Measurements from ENCODE around the gene ME2.

ME2 gene

DNA sequence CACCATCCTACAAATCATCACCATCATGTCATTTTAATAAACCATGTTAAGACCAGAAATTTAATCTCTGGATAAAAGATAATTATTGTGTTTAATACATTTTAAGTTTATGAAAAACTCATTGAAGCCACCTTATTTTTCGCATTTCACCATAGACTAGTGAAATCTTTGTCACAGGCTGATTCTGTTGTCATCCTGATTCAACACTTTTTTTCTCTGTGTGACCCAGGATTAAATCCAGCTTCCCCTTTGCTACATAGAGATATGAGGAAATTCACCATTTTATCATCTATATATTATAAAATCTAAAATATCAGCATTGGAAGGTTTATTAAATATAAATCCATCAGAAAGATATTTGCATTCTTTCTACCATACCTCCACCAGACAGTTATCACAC, 29.9 kb upstream of the ME2 start:
- no peak overlapping the region for H3K4me3 ChIP-seq (ENCODE audit: low read length)
- H3K9me3 ChIP-seq (ENCODE audit: insufficient read depth, low read length) = 0 out of 2 replicates have a peak, but pooled peaks cover 2% of the 10 kb centered on the region
- H3K27me3 ChIP-seq (ENCODE audit: low read depth, low read length) = peaks cover 9% of the 10 kb centered on the region
- TF ChIP-seq, protein P1, sequence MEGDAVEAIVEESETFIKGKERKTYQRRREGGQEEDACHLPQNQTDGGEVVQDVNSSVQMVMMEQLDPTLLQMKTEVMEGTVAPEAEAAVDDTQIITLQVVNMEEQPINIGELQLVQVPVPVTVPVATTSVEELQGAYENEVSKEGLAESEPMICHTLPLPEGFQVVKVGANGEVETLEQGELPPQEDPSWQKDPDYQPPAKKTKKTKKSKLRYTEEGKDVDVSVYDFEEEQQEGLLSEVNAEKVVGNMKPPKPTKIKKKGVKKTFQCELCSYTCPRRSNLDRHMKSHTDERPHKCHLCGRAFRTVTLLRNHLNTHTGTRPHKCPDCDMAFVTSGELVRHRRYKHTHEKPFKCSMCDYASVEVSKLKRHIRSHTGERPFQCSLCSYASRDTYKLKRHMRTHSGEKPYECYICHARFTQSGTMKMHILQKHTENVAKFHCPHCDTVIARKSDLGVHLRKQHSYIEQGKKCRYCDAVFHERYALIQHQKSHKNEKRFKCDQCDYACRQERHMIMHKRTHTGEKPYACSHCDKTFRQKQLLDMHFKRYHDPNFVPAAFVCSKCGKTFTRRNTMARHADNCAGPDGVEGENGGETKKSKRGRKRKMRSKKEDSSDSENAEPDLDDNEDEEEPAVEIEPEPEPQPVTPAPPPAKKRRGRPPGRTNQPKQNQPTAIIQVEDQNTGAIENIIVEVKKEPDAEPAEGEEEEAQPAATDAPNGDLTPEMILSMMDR (IDR thresholded peaks at IDR 0.05; ENCODE audit: low read depth, low read length) = no peak
- no peak for TF ChIP-seq EZH2phosphoT487 (IDR thresholded peaks at IDR 0.05; ENCODE audit: low read depth)
- H3K4me1 ChIP-seq (ENCODE audit: low read length) = no peaks in the 10 kb centered on the region
- no peak overlapping the region for H2AFZ ChIP-seq (ENCODE audit: low read depth, low read length)
- no peaks in the 10 kb centered on the region for H3K79me2 ChIP-seq (ENCODE audit: low read length)
- H3K9ac ChIP-seq (ENCODE audit: low read length) = no peak overlapping the region
- no peaks in the 10 kb centered on the region for H4K20me1 ChIP-seq (ENCODE audit: insufficient read depth, low read length)
- H3K36me3 ChIP-seq (replicated peaks; ENCODE audit: low read depth, low read length) = no peaks in the 10 kb centered on the region
- H3K27ac ChIP-seq (ENCODE audit: low read length) = no peak overlapping the region
- H3K4me2 ChIP-seq (ENCODE audit: low read length) = no peak overlapping the region

DNA sequence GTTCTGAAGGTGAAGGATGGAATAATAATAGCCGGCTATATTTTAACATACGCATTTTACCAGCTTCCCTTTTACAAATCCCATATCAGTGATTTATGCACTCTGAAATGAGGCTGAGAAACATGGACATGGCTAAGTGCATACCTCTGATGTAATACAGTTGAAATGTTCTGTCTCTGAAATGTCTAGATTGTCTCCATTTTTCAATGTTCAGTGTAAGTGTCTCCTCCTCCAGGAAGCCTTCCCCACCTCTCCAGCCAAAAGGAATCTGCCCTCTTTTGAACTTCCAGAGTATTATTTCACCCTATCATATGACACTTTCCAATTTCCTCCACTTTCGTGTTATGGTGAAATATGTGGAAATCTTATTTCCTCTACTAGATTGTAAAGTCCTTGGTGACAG, 29.5 kb upstream of the ME2 start:
- Histone ChIP-seq H3K9ac (ENCODE audit: low read length) (no peak overlapping the region), H3K4me3 (ENCODE audit: low read length) (no peak overlapping the region), H3K27ac (ENCODE audit: low read length) (no peak overlapping the region), H4K20me1 (ENCODE audit: insufficient read depth, low read length) (no peaks in the 10 kb centered on the region), H3K27me3 (ENCODE audit: low read depth, low read length) (peaks cover 13% of the 10 kb centered on the region), H3K79me2 (ENCODE audit: low read length) (no peaks in the 10 kb centered on the region), H2AFZ (ENCODE audit: low read depth, low read length) (no peak overlapping the region), H3K9me3 (ENCODE audit: insufficient read depth, low read length) (peaks cover 4% of the 10 kb centered on the region; the same call in 1 of the 2 replicates), H3K4me2 (ENCODE audit: low read length) (no peak overlapping the region), H3K36me3 (replicated peaks; ENCODE audit: low read depth, low read length) (no peaks in the 10 kb centered on the region), H3K4me1 (ENCODE audit: low read length) (no peaks in the 10 kb centered on the region; the same call in 1 of the 2 replicates)
- no peak for TF ChIP-seq EZH2phosphoT487 (IDR thresholded peaks at IDR 0.05; ENCODE audit: low read depth)
- TF ChIP-seq, protein P1 (IDR thresholded peaks at IDR 0.05; ENCODE audit: low read depth, low read length) = no peak

DNA sequence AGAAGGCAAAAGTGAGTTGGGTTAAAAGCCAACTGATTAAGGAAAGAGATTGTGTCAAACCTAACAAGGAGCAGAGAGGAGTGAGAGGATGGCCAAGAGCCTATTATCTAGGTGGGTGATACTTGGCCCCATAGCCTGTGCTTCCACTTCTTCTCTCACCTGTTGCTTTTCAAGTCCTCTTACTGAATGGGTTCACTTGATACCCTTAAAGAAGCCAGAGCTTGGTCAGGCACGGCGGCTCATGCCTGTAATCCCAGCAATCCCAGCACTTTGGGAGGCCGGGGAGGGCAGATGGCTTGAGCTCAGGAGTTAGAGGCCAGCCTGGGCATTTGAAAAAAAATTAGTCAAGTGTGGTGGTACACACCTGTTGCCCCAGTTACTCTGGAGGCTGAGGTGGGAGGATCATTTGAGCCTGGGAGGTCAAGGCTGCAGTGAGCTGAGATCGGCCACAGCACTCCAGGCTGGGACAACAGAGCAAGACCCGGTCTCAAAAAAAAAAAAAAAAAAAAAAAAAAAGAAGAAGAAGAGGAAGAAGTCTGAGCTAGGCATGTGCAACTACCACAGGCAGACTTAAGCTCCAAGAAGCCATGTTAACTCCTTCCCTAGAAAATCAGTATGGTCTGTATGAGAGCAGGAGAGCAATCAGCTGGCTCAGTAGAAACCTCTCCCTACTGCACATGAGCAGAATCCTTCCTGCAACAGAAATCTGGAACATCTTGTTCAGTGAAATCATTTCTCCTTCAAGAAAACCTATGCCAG, 28.4 kb upstream of the ME2 start:
- no peaks in the 10 kb centered on the region for H3K79me2 ChIP-seq (ENCODE audit: low read length)
- H3K36me3 ChIP-seq (replicated peaks; ENCODE audit: low read depth, low read length) = no peaks in the 10 kb centered on the region
- H3K4me2 ChIP-seq (ENCODE audit: low read length) = no peak overlapping the region
- H3K9me3 ChIP-seq (ENCODE audit: insufficient read depth, low read length) = peaks cover 7% of the 10 kb centered on the region; the same call in 1 of the 2 replicates
- H3K4me1 ChIP-seq (ENCODE audit: low read length) = peaks cover 5% of the 10 kb centered on the region
- H3K27ac ChIP-seq (ENCODE audit: low read length) = no peak overlapping the region
- H2AFZ ChIP-seq (ENCODE audit: low read depth, low read length) = no peak overlapping the region
- no peak overlapping the region for H3K9ac ChIP-seq (ENCODE audit: low read length)
- no peaks in the 10 kb centered on the region for H4K20me1 ChIP-seq (ENCODE audit: insufficient read depth, low read length)
- TF ChIP-seq, protein P1 (IDR thresholded peaks at IDR 0.05; ENCODE audit: low read depth, low read length) = no peak
- H3K4me3 ChIP-seq (ENCODE audit: low read length) = no peak overlapping the region
- peaks cover 16% of the 10 kb centered on the region for H3K27me3 ChIP-seq (ENCODE audit: low read depth, low read length)

DNA sequence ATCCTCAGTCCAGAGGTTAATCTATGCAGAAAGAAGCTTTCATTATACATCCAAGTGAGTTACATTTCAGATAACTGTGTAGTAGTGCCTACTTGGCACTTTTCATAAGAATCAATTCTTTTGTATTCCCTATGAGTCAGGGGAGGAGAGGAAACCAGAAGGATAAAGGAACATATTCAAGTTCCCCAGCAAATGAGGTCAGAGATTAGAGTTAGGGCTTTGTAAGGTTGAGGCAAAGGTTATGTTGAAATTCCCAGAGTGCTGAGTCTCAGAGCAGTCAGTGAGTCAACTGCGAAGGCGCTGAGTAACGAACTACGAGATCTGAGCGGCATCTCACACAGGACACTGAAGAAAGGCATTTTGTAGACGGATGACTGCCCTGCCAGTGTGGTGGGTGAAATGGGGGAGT, 25.1 kb upstream of the ME2 start:
- TF ChIP-seq EZH2phosphoT487 (IDR thresholded peaks at IDR 0.05; ENCODE audit: low read depth) = no peak
- TF ChIP-seq, protein P1 (IDR thresholded peaks at IDR 0.05; ENCODE audit: low read depth, low read length) = no peak
- H4K20me1 ChIP-seq (ENCODE audit: insufficient read depth, low read length) = no peaks in the 10 kb centered on the region
- H3K4me1 ChIP-seq (ENCODE audit: low read length) = peaks cover 5% of the 10 kb centered on the region
- no peak overlapping the region for H2AFZ ChIP-seq (ENCODE audit: low read depth, low read length)
- no peak overlapping the region for H3K4me3 ChIP-seq (ENCODE audit: low read length)
- H3K27me3 ChIP-seq (ENCODE audit: low read depth, low read length) = peaks cover 9% of the 10 kb centered on the region
- no peak overlapping the region for H3K9ac ChIP-seq (ENCODE audit: low read length)
- H3K27ac ChIP-seq (ENCODE audit: low read length) = no peak overlapping the region
- no peak overlapping the region for H3K4me2 ChIP-seq (ENCODE audit: low read length)
- H3K9me3 ChIP-seq (ENCODE audit: insufficient read depth, low read length) = peaks cover 7% of the 10 kb centered on the region; the same call in 1 of the 2 replicates
- H3K79me2 ChIP-seq (ENCODE audit: low read length) = no peaks in the 10 kb centered on the region
- H3K36me3 ChIP-seq (replicated peaks; ENCODE audit: low read depth, low read length) = no peaks in the 10 kb centered on the region

Data from OCI-LY3 (cell line).